GM21423 (cell line): ENCODE measurements around the gene OR4N2.
"Not testable (repeated sequence)": the region's sequence is repeated elsewhere in the genome, so short reads cannot be mapped to it uniquely, and the experiment has no call there.

Experiments
- ATAC-seq: cut with Tn5 transposase; IDR thresholded peaks from one replicate; pipeline ENCODE4 v1.9.1; 2021; ENCODE audit warnings: mild to moderate bottlenecking, moderate library complexity; ENCODE audit not compliant: unreplicated experiment

The OR4N2 gene, protein sequence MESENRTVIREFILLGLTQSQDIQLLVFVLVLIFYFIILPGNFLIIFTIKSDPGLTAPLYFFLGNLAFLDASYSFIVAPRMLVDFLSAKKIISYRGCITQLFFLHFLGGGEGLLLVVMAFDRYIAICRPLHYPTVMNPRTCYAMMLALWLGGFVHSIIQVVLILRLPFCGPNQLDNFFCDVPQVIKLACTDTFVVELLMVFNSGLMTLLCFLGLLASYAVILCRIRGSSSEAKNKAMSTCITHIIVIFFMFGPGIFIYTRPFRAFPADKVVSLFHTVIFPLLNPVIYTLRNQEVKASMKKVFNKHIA

GRCh38 chr14:19803470-19803869, at the start of gene OR4N2:
OR4N2 (plus strand) TSS chr14:19803770; CDS start chr14:19827449, 23,679 bp downstream.
- ATAC-seq: not testable (repeated sequence)

- ATAC-seq: no peak
Measured at GRCh38 chr14:19754172-19754571, 49.4 kb upstream of the OR4N2 start.

DNA sequence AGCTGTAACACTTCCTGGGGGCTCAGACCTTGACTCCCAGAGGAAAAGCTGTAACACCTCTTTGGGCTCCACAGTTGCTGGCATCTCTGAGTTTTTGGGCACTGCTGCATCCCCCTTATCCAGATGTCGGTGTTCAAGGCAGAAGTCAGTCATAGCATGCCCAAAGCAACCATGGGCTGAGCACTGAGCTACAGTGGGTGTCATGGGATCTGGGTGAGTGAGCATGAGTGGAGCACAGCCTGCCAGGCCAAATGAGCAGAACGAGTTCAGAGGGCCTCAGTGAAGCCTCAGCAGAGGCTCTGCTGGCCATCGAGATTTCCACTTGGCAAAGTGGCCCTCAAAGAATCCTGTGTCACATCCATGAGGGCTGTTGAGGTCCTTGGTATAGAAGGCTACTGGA, 32.1 kb upstream of the OR4N2 start:
- not testable (repeated sequence) for ATAC-seq

GRCh38 chr14:19771895-19772430, 31.6 kb upstream of the OR4N2 start:
- ATAC-seq: no peak

GRCh38 chr14:19772454-19772853, 31.1 kb upstream of the OR4N2 start:
- not testable (repeated sequence) for ATAC-seq

GRCh38 chr14:19773204-19773603, 30.4 kb upstream of the OR4N2 start, which contains the start of gene OR4M1:
OR4M1 (plus strand) TSS chr14:19773504; CDS start chr14:19780323, 6,819 bp downstream.
- ATAC-seq: not testable (repeated sequence)

DNA sequence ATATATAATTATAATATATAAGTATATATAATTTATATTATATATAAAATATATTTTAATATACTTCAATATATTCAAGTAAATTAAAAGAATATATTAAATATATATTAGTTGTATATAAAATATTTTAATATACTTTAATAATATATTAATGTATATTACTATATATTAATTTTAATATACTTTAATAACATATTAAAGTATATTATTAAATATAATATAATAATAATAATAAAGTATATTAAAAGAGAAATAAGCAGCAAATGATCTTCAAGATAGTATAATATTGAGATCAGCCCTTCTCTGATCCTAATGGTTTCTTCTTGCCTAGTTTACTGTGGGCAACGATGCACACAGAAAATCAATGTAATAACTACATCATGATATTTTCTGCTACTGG, 28.0 kb upstream of the OR4N2 start:
- ATAC-seq: no peak

DNA sequence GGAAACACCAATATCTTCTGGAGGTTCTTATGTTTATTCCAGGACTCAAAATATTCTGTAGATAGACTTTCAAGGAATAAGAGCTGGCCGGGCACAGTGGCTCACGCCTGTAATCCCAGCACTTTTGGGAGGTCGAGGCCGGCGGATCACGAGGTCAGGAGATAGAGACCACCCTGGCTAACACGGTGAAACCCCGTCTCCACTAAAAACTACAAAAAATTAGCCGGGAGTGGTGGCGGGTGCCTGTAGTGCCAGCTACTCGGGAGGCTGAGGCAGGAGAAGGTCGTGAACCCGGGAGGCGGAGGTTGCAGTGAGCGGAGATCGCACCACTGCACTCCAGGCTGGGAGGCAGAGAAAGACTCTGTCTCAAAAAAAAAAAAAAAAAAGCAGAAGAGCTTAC, 17.7 kb upstream of the OR4N2 start:
- not testable (repeated sequence) for ATAC-seq

DNA sequence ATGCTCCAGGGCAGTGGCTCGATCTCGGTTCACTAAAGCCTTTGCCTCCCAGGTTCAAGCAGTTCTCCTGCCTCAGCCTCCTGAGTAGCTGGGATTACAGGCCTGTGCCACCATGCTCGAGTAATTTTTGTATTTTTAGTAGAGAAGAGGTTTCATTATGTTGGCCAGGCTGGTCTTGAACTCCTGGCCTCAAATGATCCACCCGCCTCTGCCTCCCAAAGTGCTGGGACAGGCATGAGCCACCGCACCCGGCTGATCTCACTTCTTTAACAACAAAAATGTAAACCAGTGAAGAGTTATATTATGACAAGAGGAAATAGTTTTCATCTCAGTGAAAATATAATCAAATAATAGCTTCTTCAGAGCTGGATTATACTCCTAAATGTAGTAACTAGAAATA, 16.3 kb upstream of the OR4N2 start:
- ATAC-seq: not testable (repeated sequence)

GRCh38 chr14:19788150-19788549, 15.4 kb upstream of the OR4N2 start:
- not testable (repeated sequence) for ATAC-seq

DNA sequence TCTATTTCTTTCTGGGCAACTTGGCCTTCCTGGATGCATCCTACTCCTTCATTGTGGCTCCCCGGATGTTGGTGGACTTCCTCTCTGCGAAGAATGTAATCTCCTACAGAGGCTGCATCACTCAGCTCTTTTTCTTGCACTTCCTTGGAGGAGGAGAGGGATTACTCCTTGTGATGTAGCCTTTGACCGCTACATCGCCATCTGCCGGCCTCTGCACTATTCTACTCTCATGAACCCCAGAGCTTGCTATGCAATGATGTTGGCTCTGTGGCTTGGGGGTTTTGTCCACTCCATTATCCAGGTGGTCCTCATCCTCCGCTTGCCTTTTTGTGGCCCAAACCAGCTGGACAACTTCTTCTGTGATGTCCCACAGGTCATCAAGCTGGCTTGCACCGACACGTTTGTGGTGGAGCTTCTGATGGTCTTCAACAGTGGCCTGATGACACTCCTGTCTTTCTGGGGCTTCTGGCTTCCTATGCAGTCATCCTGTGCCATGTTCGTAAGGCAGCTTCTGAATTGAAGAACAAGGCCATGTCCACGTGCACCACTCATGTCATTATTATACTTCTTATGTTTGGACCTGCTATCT, 7.0 kb upstream of the OR4N2 start:
- not testable (repeated sequence) for ATAC-seq

- ATAC-seq: no peak
Measured at GRCh38 chr14:19799880-19800279, 3.7 kb upstream of the OR4N2 start.

DNA sequence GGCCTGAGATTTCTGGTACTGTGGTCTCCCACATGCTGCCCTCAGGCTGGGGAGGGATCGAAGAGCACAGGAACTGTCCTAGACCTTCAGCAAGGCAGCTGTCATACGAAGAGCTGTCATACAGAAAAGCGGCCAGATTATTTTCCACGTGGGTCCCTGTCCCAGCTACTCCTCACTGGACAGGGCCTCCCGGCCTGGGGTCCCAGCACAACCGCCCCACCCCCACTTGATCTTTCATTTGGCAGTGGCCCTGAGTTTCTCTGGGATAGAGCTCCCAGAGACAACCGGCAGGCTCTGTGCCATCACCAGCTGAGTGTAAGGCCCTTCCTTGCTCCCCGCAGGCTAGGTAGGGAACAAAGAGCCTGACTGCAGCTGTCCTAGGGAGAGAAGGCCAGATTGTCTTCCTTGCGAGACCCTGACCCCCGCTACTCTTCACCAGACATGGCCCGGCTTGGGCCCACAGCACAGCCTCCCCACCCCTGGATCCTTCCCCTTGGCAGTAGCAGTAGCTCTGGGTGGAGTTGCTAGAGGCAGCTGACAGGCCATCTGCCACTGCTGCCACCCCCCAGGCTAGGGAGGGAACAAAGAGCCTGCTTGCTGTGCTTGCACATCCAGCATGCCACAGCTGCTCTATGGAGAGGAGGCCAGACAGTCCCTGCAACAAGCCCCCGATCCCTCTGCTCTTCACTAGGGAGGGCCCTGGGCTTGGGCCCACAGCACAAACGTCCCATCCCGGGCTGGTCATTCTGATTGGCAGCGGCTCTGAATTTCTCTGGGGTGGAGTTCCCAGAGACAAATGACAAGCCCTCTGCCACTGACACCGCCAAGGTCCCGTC, 3.1 kb upstream of the OR4N2 start:
- no peak for ATAC-seq

GRCh38 chr14:19801118-19801464, 2.5 kb upstream of the OR4N2 start:
- no peak for ATAC-seq

GRCh38 chr14:19813171-19813920, 9.8 kb downstream of the OR4N2 start:
- ATAC-seq: not testable (repeated sequence)

DNA sequence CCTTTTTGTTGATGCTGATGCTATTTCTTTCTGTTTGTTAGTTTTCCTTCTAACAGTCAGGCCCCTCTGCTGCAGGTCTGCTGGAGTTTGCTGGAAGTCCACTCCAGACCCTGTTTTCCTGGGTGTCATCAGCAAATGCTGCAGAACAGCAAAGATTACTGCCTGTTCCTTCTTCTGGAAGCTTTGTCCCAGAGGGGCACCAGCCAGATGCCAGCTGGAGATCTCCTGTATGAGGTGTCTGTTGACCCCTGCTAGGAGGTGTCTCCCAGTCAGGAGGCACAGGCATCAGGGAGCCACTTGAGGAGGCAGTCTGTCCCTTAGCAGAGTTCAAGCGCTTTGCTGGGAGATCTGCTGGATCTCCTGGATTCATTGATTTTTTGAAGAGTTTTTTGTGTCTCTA, 16.3 kb downstream of the OR4N2 start:
- ATAC-seq: not testable (repeated sequence)

- not testable (repeated sequence) for ATAC-seq
Measured at GRCh38 chr14:19821016-19821415, 17.4 kb downstream of the OR4N2 start.

GRCh38 chr14:19823178-19823577, 19.6 kb downstream of the OR4N2 start:
- ATAC-seq: no peak

DNA sequence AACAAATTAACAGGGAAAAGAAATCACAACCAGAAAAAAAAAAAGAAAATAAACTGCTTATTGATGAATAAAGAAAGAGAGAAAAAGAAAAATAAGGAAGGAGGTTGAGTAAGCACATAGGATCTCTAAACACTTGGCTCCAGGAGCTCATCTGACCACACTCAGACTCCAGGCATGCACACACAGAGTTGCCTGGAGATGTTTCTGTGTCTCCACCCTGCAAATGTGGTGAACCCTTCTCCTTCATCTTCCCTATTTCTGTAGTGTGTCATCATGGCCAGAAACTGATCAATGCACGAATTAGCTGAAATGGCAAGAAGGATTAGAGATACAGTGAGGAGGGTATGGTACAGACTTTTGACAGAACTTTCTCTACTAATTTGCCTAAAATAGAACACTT, 20.2 kb downstream of the OR4N2 start:
- no peak for ATAC-seq

DNA sequence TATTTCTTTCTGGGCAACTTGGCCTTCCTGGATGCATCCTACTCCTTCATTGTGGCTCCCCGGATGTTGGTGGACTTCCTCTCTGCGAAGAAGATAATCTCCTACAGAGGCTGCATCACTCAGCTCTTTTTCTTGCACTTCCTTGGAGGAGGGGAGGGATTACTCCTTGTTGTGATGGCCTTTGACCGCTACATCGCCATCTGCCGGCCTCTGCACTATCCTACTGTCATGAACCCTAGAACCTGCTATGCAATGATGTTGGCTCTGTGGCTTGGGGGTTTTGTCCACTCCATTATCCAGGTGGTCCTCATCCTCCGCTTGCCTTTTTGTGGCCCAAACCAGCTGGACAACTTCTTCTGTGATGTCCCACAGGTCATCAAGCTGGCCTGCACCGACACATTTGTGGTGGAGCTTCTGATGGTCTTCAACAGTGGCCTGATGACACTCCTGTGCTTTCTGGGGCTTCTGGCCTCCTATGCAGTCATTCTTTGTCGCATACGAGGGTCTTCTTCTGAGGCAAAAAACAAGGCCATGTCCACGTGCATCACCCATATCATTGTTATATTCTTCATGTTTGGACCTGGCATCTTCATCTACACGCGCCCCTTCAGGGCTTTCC, 24.2 kb downstream of the OR4N2 start:
- not testable (repeated sequence) for ATAC-seq
